Hippocampal formation (tissue), 2 donors: ENCODE results near the gene FOXO6.

Experiments
- DNase-seq, 2 donors: peaks; one replicate each; lab custom pipeline; 2025; lab: John Stamatoyannopoulos, UW

The FOXO6 gene

DNA sequence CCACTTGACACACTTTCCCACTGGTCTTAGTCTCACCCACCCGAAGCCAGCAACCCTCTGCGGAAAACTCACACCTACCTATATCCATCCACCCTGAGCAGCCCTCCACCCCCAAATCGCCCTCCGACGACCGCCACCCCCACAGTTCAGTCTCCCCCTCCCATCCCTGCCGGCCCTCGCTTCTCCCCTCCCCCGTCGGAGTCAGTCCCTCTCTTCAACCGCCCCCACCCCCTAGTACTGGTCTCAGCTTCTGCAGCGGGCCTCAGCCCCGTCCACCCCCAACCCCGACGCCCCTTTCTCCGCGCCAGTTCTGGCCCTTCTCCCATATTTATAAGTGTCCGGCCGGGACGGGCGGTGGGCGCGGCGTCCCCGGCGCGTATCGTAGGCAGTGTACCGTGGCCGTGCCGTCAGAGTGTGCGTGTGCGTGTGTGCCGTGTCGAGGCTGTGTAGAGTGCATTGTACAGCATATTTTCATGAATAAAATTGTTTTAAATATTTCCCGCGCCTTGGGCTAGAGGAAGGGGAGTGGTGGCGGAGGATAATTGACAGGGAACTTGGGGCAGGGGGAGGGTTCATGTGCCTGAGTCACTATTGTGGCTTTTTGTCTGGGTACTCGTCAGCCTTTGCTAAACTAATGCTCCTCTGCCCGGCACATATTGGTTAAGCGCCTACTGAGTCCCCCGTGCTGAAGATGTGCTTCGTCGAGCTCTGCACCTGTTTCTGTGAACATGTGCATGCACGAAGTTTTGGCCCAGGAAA is 22.0 kb downstream of the FOXO6 start:
- DNase-seq = no peak

DNA sequence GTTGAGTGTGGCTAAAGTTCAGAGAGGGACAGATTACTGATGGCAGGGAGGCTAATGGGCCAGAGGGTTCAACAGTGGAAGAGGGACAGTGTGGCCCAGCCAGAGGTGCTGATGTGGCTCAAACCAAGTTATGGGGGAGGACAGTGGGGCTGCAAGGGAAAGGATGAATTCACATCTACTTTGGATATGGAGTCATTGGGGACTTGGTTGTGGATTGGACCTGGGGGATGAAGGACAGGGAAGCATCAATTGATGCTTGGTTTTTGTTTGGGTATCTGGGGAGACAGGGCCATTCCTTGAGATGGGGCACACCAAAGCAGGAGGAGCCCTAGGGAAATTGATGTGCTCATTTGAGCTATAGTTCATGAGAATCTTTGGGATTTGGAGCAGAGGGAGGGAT is 23.3 kb downstream of the FOXO6 start:
- no peak for DNase-seq

DNA sequence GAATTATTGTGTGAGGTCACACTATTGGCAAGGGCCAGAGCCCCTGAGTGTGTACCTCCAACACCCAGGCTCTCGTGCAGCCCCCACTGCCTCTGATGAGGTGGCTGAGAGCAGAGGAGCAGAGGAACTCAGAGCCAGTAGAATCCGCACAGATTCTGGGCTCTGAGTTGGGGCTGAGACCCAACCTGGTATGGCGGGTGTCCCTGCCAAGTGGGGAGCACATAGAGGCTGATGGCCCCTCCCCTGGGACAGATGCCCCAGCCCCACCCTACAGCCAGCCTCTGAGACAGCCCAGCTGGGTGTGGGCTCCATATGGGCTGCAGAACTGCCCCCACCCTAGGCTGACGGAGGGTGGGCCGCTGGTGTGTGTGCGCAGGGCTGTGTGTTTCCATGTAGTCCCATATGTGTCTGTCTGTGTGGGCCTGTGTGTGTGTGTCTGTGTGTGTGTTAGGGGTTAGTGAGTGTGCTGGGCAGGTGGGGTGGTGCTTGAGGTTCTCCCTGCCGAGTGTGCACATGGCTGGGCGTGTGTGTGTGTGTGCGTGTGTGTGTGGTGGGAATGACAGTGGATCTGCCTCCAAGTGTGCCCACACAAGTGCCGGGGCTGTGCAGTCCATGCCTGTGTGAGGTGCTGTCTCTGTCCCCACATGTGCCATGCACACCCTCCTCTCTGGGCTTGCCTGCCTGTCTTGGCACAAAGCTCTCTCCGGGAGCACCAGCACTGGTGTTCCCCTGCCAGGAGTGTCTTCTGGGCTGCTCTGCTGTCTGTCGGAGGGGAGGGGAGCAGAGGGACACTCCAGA is 24.4 kb downstream of the FOXO6 start:
- DNase-seq = no peak

DNA sequence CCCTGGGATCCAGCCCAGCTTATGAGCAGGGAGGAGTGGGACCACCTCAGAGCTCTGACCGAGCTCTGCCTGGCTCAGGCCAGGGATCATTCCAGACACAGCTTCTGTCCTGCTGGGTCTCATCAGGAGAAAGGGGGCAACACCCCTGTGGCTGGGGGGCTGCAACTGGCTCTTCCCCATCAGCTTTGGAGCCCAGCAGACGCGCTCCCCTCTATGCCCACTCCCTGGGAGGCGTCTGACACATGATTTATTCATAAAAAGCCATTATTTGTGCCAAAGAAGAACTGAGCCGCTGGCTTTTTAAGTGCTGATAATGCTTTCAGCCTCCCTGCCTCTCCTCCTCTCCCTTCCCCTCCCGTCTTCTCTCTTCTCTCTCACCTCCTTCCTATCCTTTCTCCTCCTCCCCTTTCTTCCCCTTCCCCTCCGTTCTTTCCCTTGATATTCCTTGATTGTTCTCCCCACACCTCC is 25.0 kb downstream of the FOXO6 start:
- DNase-seq = no peak

DNA sequence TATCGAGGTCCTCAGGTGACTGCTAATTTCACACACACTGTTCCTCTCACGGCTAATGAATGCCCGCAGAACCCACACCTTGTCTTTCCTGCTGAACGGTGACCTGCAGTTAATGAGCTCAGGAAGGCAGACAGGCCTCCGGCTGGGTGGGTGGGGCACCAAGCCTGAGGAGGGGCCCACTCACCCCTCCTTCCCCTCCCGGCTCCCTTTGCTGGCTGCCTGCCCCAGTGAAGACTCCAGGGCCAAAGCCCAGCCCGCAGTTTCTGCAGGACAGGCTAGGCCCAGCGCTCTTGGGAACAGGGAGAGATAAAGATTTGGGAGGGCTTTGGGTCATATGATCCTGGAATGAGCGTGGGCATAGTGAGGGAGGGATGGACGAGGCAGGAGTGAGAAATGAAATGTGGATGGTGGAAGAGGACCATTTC is 26.4 kb downstream of the FOXO6 start:
- DNase-seq = peak in 1 of 2 donors; percentile 20

DNA sequence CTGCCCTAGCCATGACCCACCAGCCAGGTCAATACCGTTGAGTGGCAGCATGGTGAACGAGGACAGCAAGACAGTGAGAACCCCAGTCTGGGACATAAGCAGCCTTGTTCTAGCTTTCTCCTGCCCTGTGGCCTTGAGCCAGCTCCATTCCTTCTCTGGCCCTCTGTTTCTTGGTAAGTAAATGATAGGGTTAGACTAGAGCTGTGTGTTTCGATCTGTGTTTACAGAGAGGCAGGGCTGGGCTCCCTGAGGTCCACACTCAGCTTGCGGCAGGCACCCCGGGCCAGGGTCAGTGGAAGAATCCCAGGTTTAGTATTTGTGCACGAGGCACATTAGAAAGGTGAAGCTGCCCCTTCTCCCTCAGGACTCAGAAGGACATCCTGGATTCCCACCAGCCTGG is 27.3 kb downstream of the FOXO6 start:
- DNase-seq = no peak

DNA sequence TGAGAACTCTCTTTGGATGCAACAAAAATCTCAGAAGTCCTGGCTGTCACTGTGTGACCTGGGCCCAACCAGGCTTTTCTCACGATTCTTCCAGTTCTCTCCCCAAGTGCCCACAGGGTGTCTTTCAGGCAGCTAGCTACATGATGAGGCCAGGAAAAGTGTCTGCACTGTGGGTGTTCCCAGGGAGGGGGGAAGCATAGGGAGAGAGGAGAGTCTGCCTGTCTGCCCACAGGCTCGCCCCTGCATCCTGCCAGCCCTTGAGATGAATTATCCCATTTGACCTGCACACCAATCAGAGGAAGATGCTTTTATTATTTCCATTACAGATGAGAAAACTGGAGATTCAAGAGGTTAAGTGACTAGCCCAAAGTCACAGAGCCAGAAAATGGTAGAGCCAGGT is 27.8 kb downstream of the FOXO6 start:
- no peak for DNase-seq

DNA sequence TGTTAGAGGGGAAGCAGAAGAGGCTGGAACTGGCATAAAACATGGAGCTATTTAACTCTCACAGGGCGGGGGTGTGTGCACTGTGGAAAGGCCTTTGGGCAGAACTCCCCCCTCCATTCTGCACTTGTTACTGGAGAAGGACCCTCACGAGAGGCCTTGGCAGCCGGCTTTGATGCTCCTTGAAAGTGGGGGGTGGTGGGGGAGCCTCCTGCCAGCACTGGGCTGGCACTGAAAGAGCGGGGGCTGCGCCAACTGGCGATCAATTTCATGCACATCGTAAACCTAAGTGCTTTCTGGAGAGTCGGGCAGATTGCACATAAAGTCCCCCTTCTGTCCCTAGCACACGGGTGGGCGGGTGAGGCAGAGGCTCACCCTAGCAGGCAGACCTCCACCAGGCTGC is 28.9 kb downstream of the FOXO6 start:
- no peak for DNase-seq

DNA sequence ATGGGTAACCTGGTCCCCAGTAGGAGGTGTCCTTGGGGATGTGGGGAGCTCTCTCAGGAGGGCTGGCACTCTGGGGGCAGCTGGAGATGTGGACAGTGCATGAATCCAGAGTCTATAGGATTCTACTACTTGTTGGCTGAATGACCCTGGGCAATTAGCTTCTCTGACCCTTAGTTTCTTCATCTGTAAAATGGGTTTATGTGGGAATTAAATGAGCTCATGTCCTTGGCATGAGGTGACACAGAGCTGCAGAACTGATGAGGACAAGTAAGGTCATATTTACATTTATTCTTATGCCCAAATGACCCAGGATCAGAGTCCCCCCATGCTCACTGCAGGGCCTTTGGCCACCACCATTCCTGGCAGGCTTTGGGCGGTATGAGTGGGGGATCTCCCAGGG is 29.3 kb downstream of the FOXO6 start:
- no peak for DNase-seq

DNA sequence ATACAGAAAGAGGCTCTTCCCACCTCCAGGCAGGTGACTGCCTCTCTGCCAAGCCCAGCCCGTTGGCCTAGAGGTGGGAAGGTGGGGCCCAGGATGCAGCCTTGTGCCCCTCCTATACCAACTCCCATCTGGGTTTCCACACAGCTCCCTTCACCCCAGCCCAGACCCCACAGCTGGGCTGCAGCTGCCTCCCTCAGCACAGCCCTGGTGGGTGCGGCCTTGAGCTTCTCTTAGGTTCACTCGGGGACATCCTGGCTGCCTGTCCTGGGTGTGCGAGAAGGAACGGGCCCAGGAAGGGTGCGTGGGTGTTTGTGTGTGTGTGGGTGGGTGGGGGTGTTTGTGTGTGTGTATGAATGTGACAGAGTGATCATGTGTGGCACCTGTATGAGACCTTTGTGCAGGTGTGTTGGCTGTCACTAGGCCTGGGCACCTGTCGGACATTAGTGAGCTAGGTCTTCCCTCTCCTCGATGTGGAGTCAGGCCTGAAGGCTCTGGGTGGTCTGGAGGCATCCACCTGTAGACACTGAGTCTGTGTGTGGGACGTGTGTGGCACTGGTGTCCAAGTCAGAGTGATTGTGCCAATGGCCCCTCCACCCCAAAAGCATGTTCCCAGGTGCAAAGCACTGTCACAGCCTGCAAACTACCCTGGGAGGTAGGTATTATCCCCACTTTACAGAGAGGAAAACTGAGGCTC is 30.7 kb downstream of the FOXO6 start:
- no peak for DNase-seq

DNA sequence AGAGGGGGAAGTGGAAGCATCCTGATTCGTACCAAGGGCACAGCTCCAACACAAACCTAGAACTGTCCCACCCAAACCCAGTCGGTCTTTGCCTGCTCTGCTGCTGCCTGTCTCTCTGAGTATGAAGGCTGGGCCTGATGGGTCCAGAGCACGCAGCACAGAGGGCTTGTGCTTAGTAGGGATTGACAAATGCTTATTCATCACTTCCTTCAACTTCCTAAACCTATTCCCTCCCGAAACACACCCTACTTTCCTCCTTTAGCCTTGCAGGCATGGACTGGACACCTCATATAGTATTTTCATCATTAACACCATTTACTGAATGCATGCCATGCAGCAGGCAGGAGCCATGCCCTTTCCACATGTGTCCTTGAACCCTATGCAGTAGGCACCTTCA is 31.3 kb downstream of the FOXO6 start:
- DNase-seq = no peak

DNA sequence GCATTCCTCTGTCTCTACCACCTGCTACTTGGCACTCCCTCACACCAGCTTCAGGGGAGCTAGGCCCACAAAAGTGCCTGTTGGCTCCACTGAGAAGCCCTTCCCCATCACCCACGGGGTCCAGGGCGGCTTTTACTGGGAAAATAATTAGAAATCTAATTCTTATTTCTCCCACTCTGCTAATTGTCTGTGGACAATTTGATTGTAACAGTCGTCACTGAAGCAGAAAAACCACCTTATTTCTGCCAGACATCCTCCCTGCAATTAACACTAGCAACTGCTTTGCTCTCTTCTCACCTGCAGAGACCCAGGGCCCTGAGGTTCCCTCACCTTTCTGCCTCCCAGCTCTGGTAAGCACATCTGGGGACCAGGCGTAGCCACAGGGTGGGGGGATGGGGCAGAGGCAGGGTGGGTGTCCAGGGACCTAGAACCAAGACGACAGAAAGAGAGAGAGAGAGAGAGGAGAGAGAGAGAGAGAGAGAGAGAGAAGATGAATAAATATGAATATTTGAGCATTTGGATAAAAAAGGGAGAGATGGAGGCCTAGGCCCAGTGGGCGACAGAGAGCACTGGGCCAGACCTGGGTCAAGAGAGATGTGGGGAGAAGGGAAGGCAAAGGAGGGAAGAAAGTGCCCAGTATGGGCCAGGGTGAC is 32.6 kb downstream of the FOXO6 start:
- no peak for DNase-seq

DNA sequence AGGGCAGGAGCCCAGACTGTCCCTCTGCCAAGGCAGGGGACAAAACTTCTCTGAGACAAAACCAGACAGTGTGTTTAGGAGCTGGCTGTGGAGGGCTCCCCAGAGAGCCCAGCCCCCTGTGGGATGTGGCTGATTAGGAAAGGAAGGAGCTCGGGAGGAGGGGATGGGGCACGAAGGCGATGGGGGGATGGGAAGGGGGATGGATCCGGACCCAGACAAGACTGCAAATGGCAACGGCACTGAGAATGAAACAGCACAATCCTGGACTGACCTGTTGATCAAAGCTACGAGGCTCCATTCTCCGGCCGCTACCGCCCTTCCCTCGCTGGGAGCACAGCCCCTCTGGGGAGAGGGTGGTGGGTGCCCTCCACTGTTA is 33.1 kb downstream of the FOXO6 start:
- DNase-seq = no peak

DNA sequence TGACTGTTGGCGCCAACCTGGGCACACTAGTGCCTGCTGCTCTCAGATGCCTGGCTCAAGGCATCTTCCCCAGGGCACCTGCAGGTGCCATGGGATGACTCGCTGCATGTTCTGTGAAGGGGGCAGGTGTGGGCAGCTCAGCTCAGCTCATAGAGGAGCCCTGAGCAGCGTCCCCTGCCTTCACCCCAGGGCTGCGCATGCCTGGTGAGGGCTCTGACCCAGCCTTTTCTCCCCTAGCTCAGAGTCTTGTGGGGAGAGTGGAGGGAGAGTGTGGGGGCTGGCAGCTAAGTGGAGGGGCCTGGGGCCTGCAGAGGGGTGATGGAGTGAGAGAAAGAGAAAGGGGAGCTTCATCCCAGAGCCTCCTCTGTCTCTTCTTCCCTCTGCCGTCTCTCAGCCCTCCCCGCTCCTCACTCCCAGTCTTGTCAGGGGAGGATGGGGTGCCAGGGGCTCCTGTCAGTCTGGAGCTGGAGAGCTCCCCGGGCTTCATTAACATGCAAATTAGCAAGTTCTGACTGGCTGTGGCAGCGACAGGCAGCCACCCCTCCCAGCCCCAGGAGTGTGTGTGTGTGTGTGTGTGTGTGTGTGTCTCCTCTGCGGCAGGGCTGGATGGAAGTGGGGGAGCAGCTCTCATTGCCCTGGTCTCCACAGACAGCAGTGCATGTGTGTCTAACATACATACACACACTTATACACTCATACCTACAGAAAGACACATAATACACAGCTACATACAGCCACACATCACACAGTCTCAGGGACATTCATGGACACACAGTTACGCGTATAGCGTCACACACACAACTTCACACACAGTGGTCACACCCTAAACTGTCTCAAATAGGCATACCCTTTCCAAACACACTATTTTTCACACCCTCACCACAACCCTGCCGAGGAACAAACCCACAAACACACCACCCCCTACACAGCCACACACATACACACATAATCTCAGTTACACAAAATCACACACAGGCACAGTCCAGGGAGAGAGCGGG is 34.0 kb downstream of the FOXO6 start:
- DNase-seq = peak; percentile 18 to 23

DNA sequence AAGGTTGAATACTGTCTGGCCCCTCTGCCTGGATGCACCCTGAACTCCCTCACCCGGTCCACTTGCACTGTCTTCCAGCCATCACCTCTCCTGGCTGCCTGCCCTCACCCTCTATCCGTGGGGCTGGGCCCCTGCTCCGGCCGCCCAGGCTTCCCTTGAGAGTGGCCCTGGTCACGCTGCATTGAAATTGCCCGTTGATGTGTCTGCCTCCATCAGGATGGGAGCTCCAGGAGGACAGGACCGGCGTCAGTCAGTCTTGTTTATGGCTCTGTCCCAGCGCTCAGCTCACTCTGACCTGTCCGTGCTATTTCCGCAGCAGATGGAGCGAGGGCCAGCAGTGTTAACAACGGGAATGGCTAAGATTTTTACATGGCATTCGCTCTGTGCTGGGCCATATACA is 34.9 kb downstream of the FOXO6 start:
- DNase-seq = no peak

DNA sequence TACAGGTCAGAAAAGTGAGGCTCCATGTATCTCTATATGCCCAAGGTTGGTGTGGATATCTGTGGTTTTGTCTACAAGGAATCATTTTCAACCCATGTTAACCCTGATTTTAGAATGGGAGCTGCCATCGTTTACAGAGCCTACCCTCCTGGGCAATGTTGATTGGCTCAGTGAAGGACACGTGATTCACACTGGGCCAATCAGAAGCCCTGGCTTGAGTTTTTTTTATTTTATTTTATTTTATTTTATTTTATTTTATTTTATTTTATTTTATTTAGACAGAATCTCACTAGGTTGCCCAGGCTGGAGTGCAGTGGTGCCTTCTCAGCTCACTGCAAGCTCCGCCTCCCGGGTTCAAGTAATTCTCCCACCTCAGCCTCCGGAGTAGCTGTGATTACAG is 35.8 kb downstream of the FOXO6 start:
- DNase-seq = no peak

DNA sequence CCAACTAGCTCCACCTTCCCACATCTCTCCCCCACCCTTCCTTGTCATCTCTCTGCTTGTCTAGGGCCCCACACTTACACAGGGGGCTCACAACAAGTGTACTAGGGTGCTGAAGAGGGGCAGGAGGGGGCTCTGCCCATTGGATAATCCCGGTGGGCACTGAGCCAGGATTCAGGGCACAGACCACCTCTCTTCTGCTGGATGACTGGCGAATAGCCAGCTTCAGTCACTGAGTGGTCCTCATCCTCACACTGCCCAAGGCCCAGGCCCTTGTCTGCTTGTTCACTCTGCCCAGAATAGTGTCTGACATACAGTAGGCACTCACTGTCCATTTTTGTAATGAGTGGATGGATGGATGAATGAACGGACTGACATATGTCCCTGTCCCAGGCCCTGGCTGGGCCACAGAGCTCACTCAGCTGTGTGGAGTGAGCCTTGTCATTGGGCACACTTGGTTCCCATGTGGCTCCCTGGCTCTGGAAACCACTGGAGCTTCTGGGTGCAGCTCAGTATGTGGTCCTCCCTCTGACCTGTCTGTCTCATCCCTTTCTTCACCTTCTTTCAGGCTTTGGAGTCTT is 36.6 kb downstream of the FOXO6 start:
- DNase-seq = no peak

DNA sequence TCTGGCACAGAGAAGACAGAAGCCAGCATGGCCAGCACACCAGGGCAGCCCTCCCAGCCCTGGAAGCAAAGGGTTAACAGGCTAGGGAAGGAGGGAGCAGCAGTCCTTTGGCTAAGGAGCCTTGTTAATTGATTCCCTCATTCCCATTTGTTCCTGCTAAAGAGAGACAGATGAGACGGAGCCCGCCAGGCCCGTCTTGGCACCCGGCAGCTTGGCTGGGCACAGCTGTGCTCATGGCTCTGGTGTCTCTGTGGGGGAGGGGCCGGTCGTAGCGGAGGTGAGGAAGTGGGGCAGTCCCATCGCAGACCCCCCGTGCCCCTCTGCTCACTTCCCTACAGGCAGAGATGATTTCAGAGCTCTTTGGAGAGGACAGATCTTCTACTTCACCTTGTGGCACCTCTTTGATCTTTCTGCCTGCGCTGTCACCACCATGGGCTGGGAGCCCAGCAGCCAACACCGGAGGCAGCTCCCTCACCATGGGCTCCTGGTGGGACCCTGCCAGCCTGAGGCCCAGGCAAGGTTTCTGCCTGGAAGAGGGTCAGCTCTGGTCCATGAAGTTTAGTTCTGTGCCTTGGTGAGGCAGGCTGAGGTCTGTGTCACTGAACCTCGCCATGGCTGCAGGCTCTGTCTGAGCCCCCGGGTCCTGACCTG is 38.0 kb downstream of the FOXO6 start:
- DNase-seq = peak; percentile 38 to 43

DNA sequence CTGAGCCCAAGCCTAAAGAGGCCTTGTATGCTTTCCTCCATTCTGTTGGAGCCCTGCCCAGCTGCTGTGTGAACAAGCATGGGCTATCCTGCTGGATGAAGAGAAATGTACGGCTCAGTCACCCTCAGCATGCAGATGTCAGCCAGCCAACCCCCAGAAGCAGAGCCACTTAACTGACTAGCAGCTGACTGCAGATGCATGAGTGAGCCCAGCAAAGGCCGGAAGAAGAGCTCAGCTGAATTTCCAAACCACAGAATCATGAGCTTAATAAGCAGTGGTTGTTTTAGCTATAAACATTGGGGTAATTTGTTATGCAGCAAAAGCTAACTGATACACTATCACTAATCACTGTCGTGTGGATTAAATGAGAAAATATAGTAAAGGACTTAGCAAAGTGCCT is 39.0 kb downstream of the FOXO6 start:
- DNase-seq = no peak

DNA sequence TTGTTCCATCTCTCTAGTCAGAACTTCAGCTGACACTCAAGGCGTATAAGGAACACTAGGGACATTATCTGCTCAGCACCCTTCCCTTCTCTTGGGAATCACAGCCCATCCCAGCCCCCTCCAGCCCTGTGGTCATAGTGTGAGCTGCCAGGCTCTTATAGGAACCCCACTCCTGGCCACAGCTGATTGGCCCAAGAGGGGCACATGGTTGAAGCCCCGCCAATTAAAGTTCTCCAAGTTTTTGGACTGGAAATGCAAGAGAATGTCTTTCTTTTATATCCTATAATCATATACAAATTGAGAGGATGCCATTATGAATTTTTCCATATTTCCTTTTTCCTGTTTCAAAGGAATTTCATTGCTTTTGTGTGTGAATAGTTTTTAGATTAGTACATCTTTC is 40.7 kb downstream of the FOXO6 start:
- DNase-seq = no peak
